NCI-H82 (cell line): Measurements from ENCODE around the gene SCML1.

Experiments
- DNase-seq: peaks from one replicate; lab custom pipeline; 2025; lab: John Stamatoyannopoulos, UW

SCML1 gene

GRCh38 chrX:17736856-17737709 lies at the start of gene SCML1:
SCML1 (plus strand) TSS chrX:17737493; CDS start chrX:17744187, 6,694 bp downstream.
- peak; percentile 99 for DNase-seq

- no peak for DNase-seq
These were observed 49.6 kb upstream of the SCML1 start for GRCh38 chrX:17687648-17688047.

- DNase-seq: peak; percentile 82
These were observed 47.3 kb upstream of the SCML1 start for GRCh38 chrX:17689971-17690409.

GRCh38 chrX:17692709-17693346 lies 44.5 kb upstream of the SCML1 start:
- DNase-seq: peak; percentile 93

GRCh38 chrX:17697191-17697590 lies 40.1 kb upstream of the SCML1 start:
- no peak for DNase-seq

GRCh38 chrX:17700976-17701375 lies 36.3 kb upstream of the SCML1 start:
- no peak for DNase-seq

- peak; percentile 3 for DNase-seq
These were observed 34.1 kb upstream of the SCML1 start for GRCh38 chrX:17703201-17703600.

GRCh38 chrX:17705211-17705610 lies 32.1 kb upstream of the SCML1 start:
- no peak for DNase-seq

GRCh38 chrX:17706676-17707075 lies 30.6 kb upstream of the SCML1 start:
- no peak for DNase-seq

- no peak for DNase-seq
These were observed 29.6 kb upstream of the SCML1 start for GRCh38 chrX:17707731-17708130.

- DNase-seq: no peak
These were observed 26.4 kb upstream of the SCML1 start for GRCh38 chrX:17710871-17711301.

GRCh38 chrX:17713288-17713687 lies 24.0 kb upstream of the SCML1 start:
- DNase-seq: no peak

- no peak for DNase-seq
These were observed 18.6 kb upstream of the SCML1 start for GRCh38 chrX:17718649-17719165.

- DNase-seq: no peak
These were observed 17.6 kb upstream of the SCML1 start for GRCh38 chrX:17719711-17720110.

GRCh38 chrX:17721715-17722114 lies 15.6 kb upstream of the SCML1 start:
- DNase-seq: no peak

GRCh38 chrX:17725181-17725580 lies 12.1 kb upstream of the SCML1 start:
- no peak for DNase-seq

- no peak for DNase-seq
These were observed 5.0 kb upstream of the SCML1 start for GRCh38 chrX:17732138-17732783.

GRCh38 chrX:17735406-17735805 lies 1.9 kb upstream of the SCML1 start:
- DNase-seq: no peak

- DNase-seq: no peak
These were observed 826 bp upstream of the SCML1 start for GRCh38 chrX:17736478-17736855.

GRCh38 chrX:17737710-17737985 lies 355 bp downstream of the SCML1 start:
- DNase-seq: peak; percentile 64

GRCh38 chrX:17737986-17738713 lies 857 bp downstream of the SCML1 start:
- DNase-seq: peak; percentile 81
